Duodenal mucosa (tissue), 2 donors: ENCODE data around the gene HSFX4.
"Not testable (repeated sequence)": the region's sequence is repeated elsewhere in the genome, so short reads cannot be mapped to it uniquely, and the experiment has no call there.

Source experiments
- H3K27ac ChIP-seq: one replicate; pipeline ENCODE4 v1.7.0; 2013; ENCODE audit warnings: low read depth, low read length
- H3K27me3 ChIP-seq, 2 donors: one replicate each; pipeline ENCODE4 v1.7.0; 2013; ENCODE audit warnings: low read length in 2 of 2, control low read depth in 1 of 2; ENCODE audit not compliant: insufficient read depth in 2 of 2, control insufficient read depth in 1 of 2
- H3K36me3 ChIP-seq, 2 donors: one replicate each; pipeline ENCODE4 v1.7.0; 2013; ENCODE audit warnings: low read length in 2 of 2, control low read depth in 1 of 2; ENCODE audit not compliant: insufficient read depth in 2 of 2, control insufficient read depth in 1 of 2
- H3K4me1 ChIP-seq, 2 donors: one replicate each; pipeline ENCODE4 v1.7.0; 2013; ENCODE audit warnings: low read length in 2 of 2, control low read depth in 1 of 2; ENCODE audit not compliant: insufficient read depth in 2 of 2, control insufficient read depth in 1 of 2
- H3K4me3 ChIP-seq, 2 donors: one replicate each; pipeline ENCODE4 v1.7.0; 2013; ENCODE audit warnings: low read length in 2 of 2, low read depth in 1 of 2
- H3K9ac ChIP-seq, 2 donors: one replicate each; pipeline ENCODE4 v1.7.0; 2013; ENCODE audit warnings: low read length in 2 of 2, low read depth in 1 of 2
- H3K9me3 ChIP-seq, 2 donors: one replicate each; pipeline ENCODE4 v1.7.0; 2013; ENCODE audit warnings: low read length in 2 of 2, control low read depth in 1 of 2; ENCODE audit not compliant: control insufficient read depth in 1 of 2

Gene HSFX4

GRCh38 chrX:149929400-149929799 lies at the start of gene HSFX4:
HSFX4 (plus strand) TSS chrX:149929573; CDS start chrX:149929645, 72 bp downstream.
- not testable (repeated sequence) for H3K27me3 ChIP-seq

GRCh38 chrX:149881081-149881711 lies 48.2 kb upstream of the HSFX4 start, which contains the start of gene MAGEA8:
MAGEA8 (plus strand) TSS chrX:149881183; CDS start chrX:149884273, 3,090 bp downstream.
- H3K9me3 ChIP-seq: no peaks in the 10 kb centered on the region
- H3K4me1 ChIP-seq: no peaks in the 10 kb centered on the region
- H3K4me3 ChIP-seq: no peak within 1 kb of the TSS
- no peaks in the 10 kb centered on the region for H3K36me3 ChIP-seq
- no peak within 1 kb of the TSS for H3K9ac ChIP-seq
- H3K27me3 ChIP-seq: no peaks in the 10 kb centered on the region
- H3K27ac ChIP-seq: no peak within 1 kb of the TSS

More at GRCh38 chrX:149929400-149929799, at the start of gene HSFX4:
- not testable (repeated sequence) for H3K36me3 ChIP-seq, H3K9ac ChIP-seq, H3K27ac ChIP-seq, H3K4me3 ChIP-seq, H3K9me3 ChIP-seq, H3K4me1 ChIP-seq

- H3K4me1 ChIP-seq, H3K4me3 ChIP-seq, H3K9me3 ChIP-seq, H3K9ac ChIP-seq, H3K27ac ChIP-seq, H3K27me3 ChIP-seq, H3K36me3 ChIP-seq: not testable (repeated sequence)
Observed at GRCh38 chrX:149890828-149891227, 38.5 kb upstream of the HSFX4 start.

- Histone ChIP-seq H3K27me3 (no peaks in the 10 kb centered on the region), H3K27ac (no peak overlapping the region), H3K9me3 (no peaks in the 10 kb centered on the region), H3K4me1 (no peaks in the 10 kb centered on the region), H3K9ac (no peak overlapping the region), H3K4me3 (no peak overlapping the region), H3K36me3 (no peaks in the 10 kb centered on the region)
Observed at GRCh38 chrX:149898554-149898953, 30.8 kb upstream of the HSFX4 start.

GRCh38 chrX:149903889-149904748 lies 25.3 kb upstream of the HSFX4 start:
- Histone ChIP-seq H3K36me3 (no peaks in the 10 kb centered on the region), H3K4me3 (no peak overlapping the region), H3K27me3 (no peaks in the 10 kb centered on the region), H3K9ac (peak overlapping the region in 1 of 2 donors; percentile 18), H3K9me3 (no peaks in the 10 kb centered on the region), H3K4me1 (no peaks in the 10 kb centered on the region), H3K27ac (no peak overlapping the region)

GRCh38 chrX:149908308-149908707 lies 21.1 kb upstream of the HSFX4 start:
- H3K9me3 ChIP-seq: no peaks in the 10 kb centered on the region
- no peak overlapping the region for H3K9ac ChIP-seq
- no peak overlapping the region for H3K27ac ChIP-seq
- no peaks in the 10 kb centered on the region for H3K27me3 ChIP-seq
- H3K4me1 ChIP-seq: no peaks in the 10 kb centered on the region
- no peak overlapping the region for H3K4me3 ChIP-seq
- H3K36me3 ChIP-seq: no peaks in the 10 kb centered on the region

- Histone ChIP-seq H3K9ac (no peak overlapping the region), H3K4me3 (no peak overlapping the region), H3K4me1 (no peaks in the 10 kb centered on the region), H3K36me3 (no peaks in the 10 kb centered on the region), H3K9me3 (no peaks in the 10 kb centered on the region), H3K27me3 (no peaks in the 10 kb centered on the region), H3K27ac (no peak overlapping the region)
Observed at GRCh38 chrX:149908727-149909126, 20.6 kb upstream of the HSFX4 start.

GRCh38 chrX:149909324-149910177 lies 19.8 kb upstream of the HSFX4 start:
- no peaks in the 10 kb centered on the region for H3K4me1 ChIP-seq
- no peak overlapping the region for H3K4me3 ChIP-seq

GRCh38 chrX:149910178-149910695 lies 19.1 kb upstream of the HSFX4 start:
- no peaks in the 10 kb centered on the region for H3K27me3 ChIP-seq
- no peaks in the 10 kb centered on the region for H3K36me3 ChIP-seq

More at GRCh38 chrX:149909324-149910177, 19.8 kb upstream of the HSFX4 start:
- Histone ChIP-seq H3K27me3 (no peaks in the 10 kb centered on the region), H3K9ac (no peak overlapping the region), H3K36me3 (no peaks in the 10 kb centered on the region), H3K9me3 (no peaks in the 10 kb centered on the region), H3K27ac (no peak overlapping the region)

More at GRCh38 chrX:149910178-149910695, 19.1 kb upstream of the HSFX4 start:
- Histone ChIP-seq H3K4me1 (no peaks in the 10 kb centered on the region), H3K4me3 (no peak overlapping the region), H3K9me3 (no peaks in the 10 kb centered on the region), H3K9ac (no peak overlapping the region), H3K27ac (no peak overlapping the region)
